SK-N-SH (cell line): ENCODE data around the gene CXCR5.

Source experiments
- CTCF ChIP-seq: fragments of 200-600 bp; sonication (generic); IDR thresholded peaks from 2 replicates; pipeline ENCODE4 v1.6.1; 2017; ENCODE audit warnings: antibody characterized with exemption, mild to moderate bottlenecking, moderate library complexity
- EP300 ChIP-seq, 2 experiments: IDR thresholded peaks; 2 replicates each; pipeline versions ENCODE4 v1.4.0 to v1.6.1; 2012; ENCODE audit warnings: borderline replicate concordance in 1 of 2, low read depth in 1 of 2, low read length in 1 of 2
- MXI1 ChIP-seq: IDR thresholded peaks from 2 replicates; pipeline ENCODE4 v1.6.1; 2012; ENCODE audit warnings: mild to moderate bottlenecking, low read depth, low read length, improper control_type of control experiment
- PBX3 ChIP-seq: IDR thresholded peaks from 2 replicates; pipeline ENCODE4; 2012
- POLR2AphosphoS5 ChIP-seq: IDR thresholded peaks from 2 replicates; pipeline ENCODE4 v1.6.1; 2012; ENCODE audit warnings: low read depth, low read length
- REST ChIP-seq: IDR thresholded peaks from 2 replicates; pipeline ENCODE4 v1.6.1; 2012; ENCODE audit warnings: mild to moderate bottlenecking, low read depth, low read length, moderate library complexity
- RFX5 ChIP-seq: IDR thresholded peaks from 2 replicates; pipeline ENCODE4 v1.6.1; 2012; ENCODE audit warnings: mild to moderate bottlenecking, improper control_type of control experiment, low read length
- SIN3A ChIP-seq: IDR thresholded peaks from 2 replicates; pipeline ENCODE4 v1.6.1; 2012; ENCODE audit warnings: low read depth, mild to moderate bottlenecking, low read length, moderate library complexity, borderline replicate concordance
- TEAD4 ChIP-seq: IDR thresholded peaks from 2 replicates; pipeline ENCODE4 v1.4.0; 2012; ENCODE audit warnings: mild to moderate bottlenecking, borderline replicate concordance; ENCODE audit not compliant: insufficient read depth
- USF1 ChIP-seq: IDR thresholded peaks from 2 replicates; pipeline ENCODE4 v1.4.0; 2012; ENCODE audit warnings: low read depth, borderline replicate concordance
- YY1 ChIP-seq: IDR thresholded peaks from 2 replicates; pipeline ENCODE4 v1.4.0; 2012; ENCODE audit warnings: low read depth, mild to moderate bottlenecking

- TF ChIP-seq TEAD4 (no peak), CTCF (peak; percentile 94), USF1 (peak; percentile 53; the same call in 1 of the 2 replicates), RFX5 (no peak), SIN3A (peak; percentile 78), EP300 (IDR thresholded peaks at IDR 0.05; ENCODE audit: borderline replicate concordance in 1 of 2, low read depth in 1 of 2, low read length in 1 of 2) (no peak), MXI1 (peak; percentile 77; the same call in 1 of the 2 replicates), YY1 (no peak), PBX3 (peak; percentile 99), POLR2AphosphoS5 (no peak), REST (peak; percentile 73; the same call in 1 of the 2 replicates)
Observed at GRCh38 chr11:118928101-118928869, 44.6 kb downstream of the CXCR5 start.
